ENCODE results near the gene SLC15A3.

The SLC15A3 gene

DNA sequence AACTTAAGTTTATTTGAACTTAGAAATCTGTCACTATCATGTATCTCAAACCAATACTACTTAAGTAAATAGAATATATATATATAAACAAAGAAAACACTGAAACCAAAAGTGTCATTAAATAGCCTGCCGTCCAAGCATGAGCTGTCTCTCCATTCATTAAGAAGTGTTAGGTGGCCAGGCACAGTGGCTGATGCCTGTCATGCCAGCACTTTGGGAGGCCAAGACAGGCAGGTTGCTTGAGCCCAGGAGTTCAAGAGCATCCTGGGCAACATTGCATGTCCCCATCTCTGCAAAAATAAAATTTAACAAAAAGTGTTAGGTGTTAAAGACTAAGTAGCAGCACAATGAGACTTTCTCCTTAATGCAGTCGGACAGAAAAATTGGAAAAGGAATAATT is 33.5 kb upstream of the SLC15A3 start:
- POLR2A ChIA-PET, result no interaction called here
- CTCF ChIA-PET, result interaction anchor here (0.9 kb wide), 1 partner anchor 210 kb away, joined by 3 read pairs; no protein-coding TSS in a partner anchor

DNA sequence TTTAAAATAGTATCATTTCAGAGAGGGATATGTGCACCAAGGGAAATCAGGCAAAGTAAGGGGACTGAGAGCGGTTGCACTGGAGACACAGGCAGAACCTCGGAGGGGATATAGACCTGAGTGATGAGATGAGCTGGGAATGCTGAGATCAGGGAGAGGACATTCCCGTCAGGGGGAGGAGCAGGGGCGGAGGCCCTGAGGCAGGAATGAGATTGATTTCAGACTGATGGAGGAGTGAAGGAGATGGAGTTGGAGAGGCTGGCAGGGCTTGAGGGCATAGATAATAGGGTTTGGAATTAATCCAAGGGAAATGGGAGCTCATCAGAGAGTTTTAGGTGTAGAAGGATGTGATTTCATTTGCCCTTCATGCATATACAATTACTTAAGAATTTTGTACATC is 32.7 kb upstream of the SLC15A3 start:
- Histone ChIP-seq H3K4me1 (ENCODE audit: control insufficient read depth, insufficient read depth, low read length) (no peaks in the 10 kb centered on the region), H3K36me3 (ENCODE audit: control insufficient read depth in 2 of 2, insufficient read depth in 1 of 2, low read length in 2 of 2) (no peaks in the 10 kb centered on the region), H3K4me3 (ENCODE audit: low read depth, low read length) (no peak overlapping the region), H3K27ac (ENCODE audit: extremely low read depth, low read depth, low read length) (no peak overlapping the region), H3K9me3 (ENCODE audit: control insufficient read depth, insufficient read depth, low read depth, low read length) (no peaks in the 10 kb centered on the region)
- TF ChIP-seq ZNF341 (tag by site-specific recombination; IDR thresholded peaks at IDR 0.05; ENCODE audit: low read depth) (0 out of 2 replicates have a peak, but pooled peaks have one; percentile 25), ZNF670 (tag by site-specific recombination; IDR thresholded peaks at IDR 0.05; ENCODE audit: low read depth) (no peak)
- TF ChIP-seq, protein P1, sequence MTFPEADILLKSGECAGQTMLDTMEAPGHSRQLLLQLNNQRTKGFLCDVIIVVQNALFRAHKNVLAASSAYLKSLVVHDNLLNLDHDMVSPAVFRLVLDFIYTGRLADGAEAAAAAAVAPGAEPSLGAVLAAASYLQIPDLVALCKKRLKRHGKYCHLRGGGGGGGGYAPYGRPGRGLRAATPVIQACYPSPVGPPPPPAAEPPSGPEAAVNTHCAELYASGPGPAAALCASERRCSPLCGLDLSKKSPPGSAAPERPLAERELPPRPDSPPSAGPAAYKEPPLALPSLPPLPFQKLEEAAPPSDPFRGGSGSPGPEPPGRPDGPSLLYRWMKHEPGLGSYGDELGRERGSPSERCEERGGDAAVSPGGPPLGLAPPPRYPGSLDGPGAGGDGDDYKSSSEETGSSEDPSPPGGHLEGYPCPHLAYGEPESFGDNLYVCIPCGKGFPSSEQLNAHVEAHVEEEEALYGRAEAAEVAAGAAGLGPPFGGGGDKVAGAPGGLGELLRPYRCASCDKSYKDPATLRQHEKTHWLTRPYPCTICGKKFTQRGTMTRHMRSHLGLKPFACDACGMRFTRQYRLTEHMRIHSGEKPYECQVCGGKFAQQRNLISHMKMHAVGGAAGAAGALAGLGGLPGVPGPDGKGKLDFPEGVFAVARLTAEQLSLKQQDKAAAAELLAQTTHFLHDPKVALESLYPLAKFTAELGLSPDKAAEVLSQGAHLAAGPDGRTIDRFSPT (tag by site-specific recombination; IDR thresholded peaks at IDR 0.05), result no peak
- ChIA-PET CTCF (no interaction called here), POLR2A (interaction anchor here (0.6 kb wide), 1 partner anchor 75 kb away, joined by 3 read pairs; no protein-coding TSS in a partner anchor)

More for the DNA sequence above, 33.5 kb upstream of the SLC15A3 start:
- Histone ChIP-seq H3K36me3 (ENCODE audit: control insufficient read depth in 2 of 2, insufficient read depth in 1 of 2, low read length in 2 of 2) (no peaks in the 10 kb centered on the region), H3K4me1 (ENCODE audit: control insufficient read depth, insufficient read depth, low read length) (no peaks in the 10 kb centered on the region), H3K4me3 (ENCODE audit: low read depth, low read length) (no peak overlapping the region), H3K9me3 (ENCODE audit: control insufficient read depth, insufficient read depth, low read depth, low read length) (no peaks in the 10 kb centered on the region), H3K27ac (ENCODE audit: extremely low read depth, low read depth, low read length) (no peak overlapping the region)
- TF ChIP-seq ZNF394 (tag by site-specific recombination; IDR thresholded peaks at IDR 0.05; ENCODE audit: borderline replicate concordance) (no peak), ZNF558 (tag by site-specific recombination; IDR thresholded peaks at IDR 0.05) (no peak), ZNF529 (tag by site-specific recombination; IDR thresholded peaks at IDR 0.05; ENCODE audit: insufficient replicate concordance) (no peak), ZBTB7A (tag by site-specific recombination; IDR thresholded peaks at IDR 0.05; ENCODE audit: low read depth) (no peak), ZNF16 (tag by site-specific recombination; IDR thresholded peaks at IDR 0.05; ENCODE audit: low read depth) (no peak), ZIC2 (tag by site-specific recombination; IDR thresholded peaks at IDR 0.05) (no peak), ZNF404 (tag by site-specific recombination; IDR thresholded peaks at IDR 0.05) (no peak), TRIM28 (IDR thresholded peaks at IDR 0.05; ENCODE audit: borderline replicate concordance, low read length) (no peak), MEIS1 (CRISPR knock-in tag; IDR thresholded peaks at IDR 0.05; ENCODE audit: borderline replicate concordance) (no peak), ZNF354C (tag by site-specific recombination; IDR thresholded peaks at IDR 0.05; ENCODE audit: borderline replicate concordance, low read depth) (no peak)
- TF ChIP-seq, protein P2, sequence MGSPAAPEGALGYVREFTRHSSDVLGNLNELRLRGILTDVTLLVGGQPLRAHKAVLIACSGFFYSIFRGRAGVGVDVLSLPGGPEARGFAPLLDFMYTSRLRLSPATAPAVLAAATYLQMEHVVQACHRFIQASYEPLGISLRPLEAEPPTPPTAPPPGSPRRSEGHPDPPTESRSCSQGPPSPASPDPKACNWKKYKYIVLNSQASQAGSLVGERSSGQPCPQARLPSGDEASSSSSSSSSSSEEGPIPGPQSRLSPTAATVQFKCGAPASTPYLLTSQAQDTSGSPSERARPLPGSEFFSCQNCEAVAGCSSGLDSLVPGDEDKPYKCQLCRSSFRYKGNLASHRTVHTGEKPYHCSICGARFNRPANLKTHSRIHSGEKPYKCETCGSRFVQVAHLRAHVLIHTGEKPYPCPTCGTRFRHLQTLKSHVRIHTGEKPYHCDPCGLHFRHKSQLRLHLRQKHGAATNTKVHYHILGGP (tag by site-specific recombination; IDR thresholded peaks at IDR 0.05), result no peak

DNA sequence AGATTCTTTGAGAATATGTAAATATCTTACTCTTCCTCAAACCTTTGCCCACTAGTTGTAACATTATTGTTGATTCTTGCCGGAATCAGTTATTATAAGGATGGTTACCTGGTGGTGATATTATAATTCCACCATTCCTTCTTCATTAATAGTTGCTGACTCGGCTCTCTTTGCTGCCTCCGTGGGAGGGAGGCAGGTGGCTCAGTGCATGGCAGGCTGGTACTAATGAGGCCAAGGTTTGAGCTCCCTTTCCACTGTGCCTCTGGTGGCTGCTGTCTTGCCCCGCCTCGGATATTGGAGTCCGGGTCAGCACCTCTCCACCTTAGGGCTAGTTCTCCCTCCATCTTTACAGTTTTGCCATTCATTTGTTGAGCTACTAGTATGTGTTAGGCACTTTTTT is 32.2 kb upstream of the SLC15A3 start:
- Histone ChIP-seq H3K4me3 (ENCODE audit: low read depth, low read length) (no peak overlapping the region), H3K4me1 (ENCODE audit: control insufficient read depth, insufficient read depth, low read length) (no peaks in the 10 kb centered on the region), H3K36me3 (ENCODE audit: control insufficient read depth in 2 of 2, insufficient read depth in 1 of 2, low read length in 2 of 2) (no peaks in the 10 kb centered on the region), H3K9me3 (ENCODE audit: control insufficient read depth, insufficient read depth, low read depth, low read length) (no peaks in the 10 kb centered on the region), H3K27ac (ENCODE audit: extremely low read depth, low read depth, low read length) (no peak overlapping the region)
- ChIA-PET CTCF (no interaction called here), POLR2A (interaction anchor here (0.6 kb wide), 1 partner anchor 76 kb away, joined by 3 read pairs; no protein-coding TSS in a partner anchor)
- TF ChIP-seq ZFP41 (tag by site-specific recombination; IDR thresholded peaks at IDR 0.05; ENCODE audit: borderline replicate concordance) (no peak), ZNF138 (tag by site-specific recombination; IDR thresholded peaks at IDR 0.05; ENCODE audit: borderline replicate concordance) (no peak), ZNF629 (tag by site-specific recombination; IDR thresholded peaks at IDR 0.05) (no peak), ZNF366 (tag by site-specific recombination; conservative IDR thresholded peaks at IDR 0.05) (no peak), YY2 (tag by site-specific recombination; IDR thresholded peaks at IDR 0.05) (no peak)
- TF ChIP-seq, protein P3, sequence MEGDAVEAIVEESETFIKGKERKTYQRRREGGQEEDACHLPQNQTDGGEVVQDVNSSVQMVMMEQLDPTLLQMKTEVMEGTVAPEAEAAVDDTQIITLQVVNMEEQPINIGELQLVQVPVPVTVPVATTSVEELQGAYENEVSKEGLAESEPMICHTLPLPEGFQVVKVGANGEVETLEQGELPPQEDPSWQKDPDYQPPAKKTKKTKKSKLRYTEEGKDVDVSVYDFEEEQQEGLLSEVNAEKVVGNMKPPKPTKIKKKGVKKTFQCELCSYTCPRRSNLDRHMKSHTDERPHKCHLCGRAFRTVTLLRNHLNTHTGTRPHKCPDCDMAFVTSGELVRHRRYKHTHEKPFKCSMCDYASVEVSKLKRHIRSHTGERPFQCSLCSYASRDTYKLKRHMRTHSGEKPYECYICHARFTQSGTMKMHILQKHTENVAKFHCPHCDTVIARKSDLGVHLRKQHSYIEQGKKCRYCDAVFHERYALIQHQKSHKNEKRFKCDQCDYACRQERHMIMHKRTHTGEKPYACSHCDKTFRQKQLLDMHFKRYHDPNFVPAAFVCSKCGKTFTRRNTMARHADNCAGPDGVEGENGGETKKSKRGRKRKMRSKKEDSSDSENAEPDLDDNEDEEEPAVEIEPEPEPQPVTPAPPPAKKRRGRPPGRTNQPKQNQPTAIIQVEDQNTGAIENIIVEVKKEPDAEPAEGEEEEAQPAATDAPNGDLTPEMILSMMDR (tag by site-specific recombination; IDR thresholded peaks at IDR 0.05), result no peak

All from HEK293 (cell line).